GM12875 (cell line): ENCODE data around the gene TLCD3B.
A peak's percentile ranks its signal among the peaks of the same experiment; 100 is the strongest.
"Not testable (repeated sequence)": the region's sequence is repeated elsewhere in the genome, so short reads cannot be mapped to it uniquely, and the experiment has no call there.

Experiments used
- H3K4me3 ChIP-seq: one replicate; pipeline ENCODE4 v1.5.1; 2011; ENCODE audit warnings: low read depth, low read length, control low read depth
- CTCF ChIP-seq: IDR thresholded peaks from 2 replicates; pipeline ENCODE4 v1.5.1; 2011; ENCODE audit warnings: low read depth, mild to moderate bottlenecking, control low read depth, inconsistent platforms, low read length, moderate library complexity, borderline replicate concordance; ENCODE audit not compliant: insufficient read depth

Gene TLCD3B

GRCh38 chr16:30016555-30017276, 14.4 kb downstream of the TLCD3B start:
- H3K4me3 ChIP-seq, result no peak overlapping the region
- no peak for TF ChIP-seq CTCF

GRCh38 chr16:30015450-30015849, 15.6 kb downstream of the TLCD3B start:
- H3K4me3 ChIP-seq, result not testable (repeated sequence)

- not testable (repeated sequence) for H3K4me3 ChIP-seq
These were observed 18.5 kb downstream of the TLCD3B start for GRCh38 chr16:30012598-30012997.

- TF ChIP-seq CTCF, result no peak
- H3K4me3 ChIP-seq, result no peak overlapping the region
These were observed 19.2 kb downstream of the TLCD3B start for GRCh38 chr16:30011714-30012504.

- TF ChIP-seq CTCF, result no peak
- H3K4me3 ChIP-seq, result peak within 1 kb of the TSS; percentile 27
These were observed 20.0 kb downstream of the TLCD3B start, which contains the start of gene DOC2A for GRCh38 chr16:30010844-30011713. TSS of gene DOC2A (minus strand) at chr16:30011027. CDS start at chr16:30010222, 805 bp downstream.

- no peak for TF ChIP-seq CTCF
- no peak overlapping the region for H3K4me3 ChIP-seq
These were observed 20.9 kb downstream of the TLCD3B start for GRCh38 chr16:30009990-30010843.

- H3K4me3 ChIP-seq, result no peak overlapping the region
- TF ChIP-seq CTCF, result no peak
These were observed 21.8 kb downstream of the TLCD3B start for GRCh38 chr16:30009085-30009862.
